M059J (cell line): ENCODE measurements around the gene TMEM202. TPM values are rescaled to one million over a fixed set of nuclear protein-coding genes. Genes with fewer than 3 reads are reported as not detected.
"Not testable (repeated sequence)": the region's sequence is repeated elsewhere in the genome, so short reads cannot be mapped to it uniquely, and the experiment has no call there.

Source experiments
- DNase-seq: peaks from one replicate; pipeline ENCODE4 v3.0.0-alpha.2; 2012; ENCODE audit warnings: low read depth
- total RNA-seq: library from RNA; depleted of rRNA; stranded (reverse); fragments of >200 nt; shearing (Covaris generic); gene quantifications from 2 replicates; pipeline ENCODE4 v1.2.3, GENCODE V29; 2014; rRNA removed

The TMEM202 gene
- total RNA-seq, 1 experiment from 2014 or later: not detected

DNA sequence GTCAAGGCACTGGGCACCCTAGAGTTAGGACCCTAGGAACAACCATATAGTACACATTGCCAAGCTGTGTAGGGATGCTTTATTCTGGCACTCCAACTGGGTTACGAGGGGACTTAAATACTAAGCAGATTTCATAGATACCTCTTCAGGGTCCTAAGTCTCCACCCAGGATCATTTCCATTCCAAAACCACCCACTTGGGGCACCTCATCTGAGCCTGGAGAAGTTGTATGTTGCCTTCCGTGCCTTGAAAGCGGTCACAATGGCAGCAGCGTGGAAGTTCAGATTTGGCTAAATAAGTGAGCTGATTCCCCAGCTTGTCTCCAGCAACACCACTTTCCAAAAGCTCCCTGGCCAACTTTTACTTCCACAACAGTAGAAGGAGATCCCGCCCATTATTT, 4.6 kb downstream of the TMEM202 start:
- no peak for DNase-seq

DNA sequence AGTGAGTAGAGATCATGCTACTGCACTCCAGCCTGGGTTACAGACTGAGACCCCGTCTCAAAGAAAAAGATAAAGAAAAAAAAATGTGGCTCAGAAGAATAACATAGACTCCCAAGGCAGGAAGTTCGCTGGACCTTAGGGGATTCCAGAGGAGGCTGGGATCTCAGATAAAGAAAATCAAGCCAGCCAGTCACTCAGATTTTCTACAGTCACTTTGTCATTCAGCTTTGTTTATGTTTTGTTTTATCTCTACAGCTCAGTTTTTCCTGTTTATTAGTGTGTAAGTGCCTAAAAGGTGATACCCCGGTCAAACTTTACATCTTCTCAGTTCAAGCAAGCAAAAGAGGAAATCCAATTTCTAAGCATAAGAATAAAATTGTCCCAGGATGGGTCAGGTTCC, 6.3 kb downstream of the TMEM202 start:
- no peak for DNase-seq

DNA sequence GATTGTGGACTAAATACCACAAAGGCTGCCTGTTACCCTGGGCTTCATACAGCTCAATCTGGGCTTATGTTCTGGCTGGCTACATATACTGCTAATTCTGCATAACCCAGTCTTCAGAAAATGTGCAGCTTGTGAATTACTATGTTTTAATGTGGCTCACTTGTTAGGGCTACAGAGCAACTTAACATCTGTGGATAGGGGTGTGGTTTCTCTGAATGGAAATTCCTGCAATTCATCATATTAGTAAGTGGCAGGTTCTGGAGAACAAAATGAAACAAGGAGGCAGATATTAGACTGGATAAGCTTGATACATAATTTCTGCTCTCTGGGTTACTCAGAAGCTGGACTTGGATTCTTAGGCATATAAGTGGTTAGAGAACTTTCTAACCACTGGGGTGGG, 6.7 kb downstream of the TMEM202 start:
- no peak for DNase-seq

DNA sequence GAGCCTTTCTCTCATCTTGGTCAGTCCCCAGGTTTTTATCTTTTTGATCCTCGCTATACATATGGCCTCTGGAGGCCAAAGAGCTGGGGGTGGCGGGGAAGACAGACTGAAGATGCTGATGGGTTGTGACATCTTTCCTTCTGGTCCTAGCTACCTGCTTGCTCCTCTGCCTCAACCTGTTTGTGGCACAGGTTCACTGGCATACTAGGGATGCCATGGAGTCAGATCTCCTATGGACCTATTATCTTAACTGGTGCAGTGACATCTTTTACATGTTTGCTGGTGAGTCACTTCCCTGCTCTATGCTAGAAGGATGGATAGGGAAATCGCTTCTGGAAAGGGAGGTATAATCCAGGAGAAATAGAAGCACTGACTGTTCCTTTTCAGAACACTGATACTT, 8.8 kb downstream of the TMEM202 start:
- no peak for DNase-seq

DNA sequence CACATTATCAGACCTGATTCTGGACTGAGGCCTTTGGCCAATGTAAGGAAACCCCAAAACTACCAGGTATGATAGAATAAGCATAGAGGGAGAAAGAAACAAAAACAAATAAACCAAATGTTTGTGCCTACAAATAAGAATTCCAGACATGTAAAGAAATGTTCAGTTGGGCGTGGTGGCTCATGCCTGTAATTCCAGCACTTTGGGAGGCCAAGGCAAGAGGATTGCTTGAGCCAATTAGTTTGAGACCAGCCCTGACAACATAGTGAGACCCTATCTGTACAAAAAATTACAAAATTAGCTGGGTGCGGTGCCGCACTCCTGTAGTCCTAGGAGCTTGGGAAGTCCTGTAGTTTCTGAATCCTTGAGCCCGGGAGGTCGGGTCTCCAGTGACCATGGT, 13.0 kb downstream of the TMEM202 start:
- no peak for DNase-seq

DNA sequence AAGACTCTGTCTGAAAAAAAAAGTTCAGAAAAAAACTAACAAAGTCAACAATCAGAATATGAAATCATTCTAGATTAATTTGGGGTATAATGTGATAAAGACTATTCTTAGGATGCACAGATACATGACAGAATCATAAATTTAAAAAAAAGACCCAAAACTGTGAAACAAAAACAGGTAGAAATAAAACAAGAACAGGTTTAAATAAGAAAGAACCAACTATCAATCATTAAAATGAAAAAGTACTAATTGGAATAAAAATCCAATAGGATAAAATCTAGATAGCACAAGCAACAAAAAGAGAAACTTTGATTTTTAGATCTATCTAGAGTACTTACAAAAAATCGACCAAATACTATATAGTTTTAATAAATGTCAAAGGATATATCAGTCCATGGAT, 13.4 kb downstream of the TMEM202 start:
- DNase-seq: no peak

DNA sequence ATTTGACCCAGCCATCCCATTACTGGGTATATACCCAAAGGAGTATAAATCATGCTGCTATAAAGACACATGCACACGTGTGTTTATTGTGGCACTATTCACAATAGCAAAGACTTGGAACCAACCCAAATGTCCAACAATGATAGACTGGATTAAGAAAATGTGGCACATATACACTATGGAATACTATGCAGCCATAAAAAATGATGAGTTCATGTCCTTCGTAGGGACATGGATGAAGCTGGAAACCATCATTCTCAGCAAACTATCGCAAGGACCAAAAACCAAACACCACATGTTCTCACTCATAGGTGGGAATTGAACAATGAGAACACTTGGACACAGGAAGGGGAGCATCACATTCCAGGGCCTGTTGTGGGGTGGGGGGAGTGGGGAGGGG, 15.2 kb downstream of the TMEM202 start:
- not testable (repeated sequence) for DNase-seq

DNA sequence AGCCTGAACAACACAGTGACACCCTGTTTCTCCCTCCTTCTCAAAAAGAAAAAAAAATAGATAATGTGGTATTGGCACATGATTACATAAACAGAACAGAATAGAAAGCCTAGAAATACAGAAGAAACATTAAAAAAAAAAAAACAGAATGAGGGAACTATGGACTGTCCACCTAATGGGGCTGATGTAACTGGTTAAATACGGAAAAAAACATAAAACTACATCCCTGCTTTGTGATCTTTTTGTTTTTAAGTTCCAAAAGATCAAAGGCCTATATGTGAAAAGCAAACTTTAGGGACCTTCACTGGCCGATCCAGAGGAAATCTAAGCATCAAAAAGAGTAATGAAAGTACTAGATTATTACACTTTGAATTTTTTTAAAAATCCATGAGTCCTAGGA, 17.2 kb downstream of the TMEM202 start:
- no peak for DNase-seq

DNA sequence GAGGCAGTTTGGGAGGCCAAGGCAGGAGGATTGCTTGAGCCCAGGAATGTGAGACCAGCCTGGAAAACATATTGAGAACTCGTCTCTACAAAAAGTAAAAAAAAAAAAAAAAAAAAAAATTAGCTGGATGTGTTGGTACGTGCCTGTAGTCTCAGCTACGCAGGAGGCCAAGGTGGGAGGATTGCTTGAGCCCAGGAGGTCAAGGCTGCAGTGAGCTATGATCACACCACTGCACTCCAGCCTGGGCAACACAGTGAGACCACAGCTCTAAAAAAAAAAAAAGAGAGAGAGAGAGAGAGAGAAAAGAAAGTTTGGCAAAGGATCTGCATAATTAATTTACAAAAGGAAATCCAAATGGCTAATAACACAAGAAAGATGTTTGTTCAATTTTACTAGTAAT, 21.7 kb downstream of the TMEM202 start:
- DNase-seq: not testable (repeated sequence)

DNA sequence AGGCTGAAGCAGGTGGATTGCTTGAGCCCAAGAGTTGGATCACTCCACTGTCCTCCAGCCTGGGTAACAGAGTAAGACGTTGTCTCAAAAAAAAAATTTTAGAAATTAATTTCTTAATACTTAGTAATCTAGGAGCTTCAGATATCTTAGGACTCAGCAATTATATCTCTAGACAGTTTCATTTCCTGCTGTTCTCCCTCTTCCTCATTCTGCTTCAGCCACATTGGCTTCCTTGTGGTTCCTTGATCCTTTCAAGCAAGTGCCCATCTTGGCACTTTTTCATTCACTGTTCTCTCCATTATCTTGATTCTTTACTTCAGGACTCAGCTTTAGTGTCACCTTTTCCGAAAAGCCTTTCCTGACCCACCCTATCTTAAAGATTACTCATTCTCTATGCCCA, 22.5 kb downstream of the TMEM202 start:
- DNase-seq: no peak

DNA sequence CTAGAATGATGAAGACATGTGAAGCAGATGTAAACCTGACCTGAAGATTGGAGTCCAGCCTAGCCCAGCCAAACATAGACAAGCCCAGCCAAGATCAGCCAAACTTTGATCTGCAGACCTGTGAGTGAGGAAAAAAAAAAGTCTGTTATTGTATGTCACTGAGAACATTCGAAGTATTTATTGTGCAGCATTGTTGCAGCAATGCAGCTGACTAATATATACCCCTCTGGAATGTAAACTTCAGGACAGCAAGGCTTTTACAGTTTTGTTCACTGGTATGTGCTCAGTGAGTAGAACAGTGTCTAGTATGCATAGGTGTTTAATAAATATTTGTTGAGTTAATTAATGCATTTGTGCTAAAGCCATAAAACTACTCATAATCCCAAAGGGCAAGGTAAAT, 23.4 kb downstream of the TMEM202 start:
- no peak for DNase-seq

DNA sequence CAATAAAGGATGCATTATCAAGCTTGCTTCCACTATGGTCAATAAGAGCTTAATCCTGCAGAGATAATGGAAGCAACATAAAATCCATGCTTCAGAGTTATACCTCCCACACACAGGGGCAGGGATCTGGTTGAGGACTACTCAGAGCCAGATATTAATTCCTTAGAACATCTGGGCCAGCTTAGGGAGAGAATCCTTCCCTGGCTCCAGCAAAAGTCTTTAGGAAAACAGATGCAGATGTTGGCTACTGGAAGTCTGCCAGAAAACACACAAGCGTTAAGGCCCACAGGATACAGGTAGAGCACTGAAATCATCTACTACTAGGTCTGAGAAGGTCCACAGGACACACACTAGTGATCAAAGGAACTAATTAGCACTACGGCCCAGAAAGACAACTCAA, 25.2 kb downstream of the TMEM202 start:
- DNase-seq: no peak

DNA sequence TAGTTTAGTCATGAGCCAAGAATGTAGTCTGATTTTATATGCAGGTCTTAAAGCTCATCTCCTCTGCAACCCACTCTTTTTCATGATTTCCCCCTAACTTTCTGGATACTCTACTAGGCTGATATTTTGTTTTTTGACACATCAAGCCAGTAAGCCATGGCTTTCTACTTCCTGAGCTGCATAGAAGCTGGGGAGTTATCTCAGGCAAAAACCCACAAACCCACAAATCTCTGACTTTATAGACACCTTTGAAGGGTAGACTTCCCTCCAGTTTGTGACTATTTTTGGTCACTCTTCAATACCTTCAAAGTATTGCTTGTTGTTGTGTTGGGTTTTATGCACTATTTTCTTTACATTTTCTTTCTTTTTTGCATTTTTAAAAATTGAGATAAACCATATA, 28.6 kb downstream of the TMEM202 start:
- DNase-seq: no peak

DNA sequence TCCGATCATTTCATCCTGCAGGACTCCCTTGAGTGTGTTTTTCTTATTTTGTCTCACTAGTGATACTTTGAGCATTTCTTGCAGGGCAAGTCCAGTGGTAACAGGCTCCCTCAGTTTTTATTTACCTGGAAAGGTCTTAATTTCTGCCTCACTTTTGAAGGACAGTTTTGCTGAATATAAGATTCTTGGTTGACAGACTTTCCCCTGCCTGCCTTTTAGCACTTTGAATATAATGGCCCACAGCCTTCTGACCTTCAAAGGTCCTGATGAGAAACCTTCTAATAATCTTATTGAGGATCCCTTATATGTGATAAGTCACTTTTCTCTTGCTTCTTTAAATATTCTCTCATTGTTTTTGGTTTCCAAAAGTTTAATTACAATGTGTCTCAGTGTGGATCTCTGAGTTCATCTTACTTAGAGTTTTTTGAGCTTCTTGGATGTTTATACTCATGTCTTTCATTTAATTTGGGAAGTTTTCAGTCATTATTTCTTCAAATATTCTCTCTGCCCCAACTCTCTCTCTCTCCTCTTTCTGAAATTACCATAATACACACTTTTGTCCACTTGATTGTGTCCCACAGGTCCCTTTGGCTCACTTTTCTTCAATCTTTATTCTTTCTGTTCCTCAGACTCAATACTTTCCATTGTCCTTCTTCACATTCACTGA, 39.7 kb downstream of the TMEM202 start:
- DNase-seq: no peak

DNA sequence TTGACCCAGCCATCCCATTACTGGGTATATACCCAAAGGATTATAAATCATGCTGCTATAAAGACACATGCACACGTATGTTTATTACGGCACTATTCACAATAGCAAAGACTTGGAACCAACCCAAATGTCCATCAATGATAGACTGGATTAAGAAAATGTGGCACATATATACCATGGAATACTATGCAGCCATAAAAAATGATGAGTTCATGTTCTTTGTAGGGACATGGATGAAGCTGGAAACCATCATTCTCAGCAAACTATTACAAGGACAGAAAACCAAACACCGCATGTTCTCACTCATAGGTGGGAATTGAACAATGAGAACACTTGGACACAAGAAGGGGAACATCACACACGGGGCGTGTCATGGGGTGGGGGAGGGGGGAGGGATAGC, 44.7 kb downstream of the TMEM202 start:
- not testable (repeated sequence) for DNase-seq

DNA sequence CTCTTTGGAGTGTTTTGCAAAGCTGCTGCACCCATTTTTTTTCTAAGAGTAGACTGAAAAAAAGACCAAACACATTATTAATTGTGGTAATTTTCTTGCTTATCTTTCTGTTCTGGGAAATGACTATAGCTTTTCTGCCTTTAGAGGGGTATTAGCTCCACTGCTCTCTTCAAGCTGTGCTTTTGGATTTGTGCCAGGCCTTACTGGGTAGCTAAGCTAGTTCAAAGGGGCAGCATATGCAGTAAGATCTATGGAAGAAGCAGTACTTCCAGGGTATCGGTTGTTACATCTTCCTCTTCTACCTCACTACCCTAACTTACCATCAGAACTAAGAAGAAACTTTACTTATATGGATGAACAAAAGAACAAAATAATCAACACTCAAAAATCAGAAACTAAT, 47.3 kb downstream of the TMEM202 start:
- no peak for DNase-seq

DNA sequence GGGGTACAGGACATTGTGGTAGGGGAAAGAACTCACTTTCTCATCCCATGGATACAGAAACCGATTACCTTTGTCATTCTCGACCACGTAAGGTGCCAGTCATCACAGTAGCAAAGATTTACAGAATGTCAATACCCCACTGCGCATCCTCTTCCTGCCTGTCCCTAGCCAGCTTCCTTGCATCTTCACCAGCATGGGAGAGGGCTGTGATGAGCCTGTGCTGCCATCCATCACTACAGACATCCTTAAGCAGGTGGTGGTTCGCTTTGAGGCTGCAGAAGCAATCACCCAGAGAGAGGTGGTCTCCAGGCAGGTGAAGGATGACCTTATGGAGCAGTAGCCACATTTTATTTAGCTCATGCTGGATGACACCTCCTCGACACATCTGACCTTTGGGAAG, 52.7 kb downstream of the TMEM202 start:
- DNase-seq: no peak

DNA sequence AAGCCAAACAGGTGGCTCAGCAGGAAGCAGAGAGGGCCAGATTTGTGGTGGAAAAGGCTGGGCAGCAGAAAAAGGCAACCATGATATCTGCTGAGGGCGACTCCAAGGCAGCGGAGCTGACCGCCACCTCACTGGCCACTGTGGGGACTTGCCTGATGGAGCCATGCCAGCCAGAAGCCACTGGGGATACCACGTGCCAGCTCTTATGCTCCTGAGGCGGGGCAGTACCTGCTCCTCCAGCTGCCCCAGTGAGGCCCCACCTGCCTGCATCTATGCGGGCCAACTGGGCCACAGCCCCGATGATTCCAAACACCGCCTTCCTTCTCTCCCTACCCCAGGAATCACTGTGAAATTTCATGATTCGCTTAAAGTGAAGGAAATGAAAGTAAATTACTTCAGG, 53.1 kb downstream of the TMEM202 start:
- DNase-seq: peak; percentile 8

DNA sequence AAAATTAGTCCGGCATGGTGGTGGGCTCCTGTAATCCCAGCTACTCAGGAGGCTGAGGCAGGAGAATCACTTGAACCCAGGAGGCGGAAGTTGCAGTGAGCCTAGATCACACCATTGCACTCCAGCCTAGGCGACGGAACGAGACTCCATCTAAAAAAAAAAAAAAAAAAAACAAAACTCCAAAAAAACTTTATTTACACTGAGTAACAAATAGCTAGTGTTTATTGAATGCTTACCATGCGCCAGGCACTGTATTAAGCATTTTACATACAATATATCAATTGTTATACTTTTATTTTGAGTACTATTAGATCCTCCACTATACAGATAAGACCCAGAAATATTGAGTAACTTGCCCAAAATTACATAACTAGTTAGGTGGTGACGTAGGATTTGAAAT, 58.6 kb downstream of the TMEM202 start:
- no peak for DNase-seq

Other genes starting within 250 kb of the TMEM202 start
- gene GRAMD2A, start 200.5 kb upstream of the TMEM202 start, total RNA-seq: 0.34 and 0.44 TPM in 2 replicates
- 2,564 and 2,981 TPM in 2 replicates for gene PKM, start 167.1 kb upstream of the TMEM202 start, total RNA-seq
- gene PARP6, start 125.8 kb upstream of the TMEM202 start, total RNA-seq: 34.6 and 38.7 TPM in 2 replicates
- gene CELF6, start 78.1 kb upstream of the TMEM202 start, total RNA-seq: not detected in 2 replicates
- 114 and 116 TPM in 2 replicates for gene HEXA, start 22.3 kb upstream of the TMEM202 start, total RNA-seq
- 25.0 and 31.6 TPM in 2 replicates for gene ARIH1, start 76.0 kb downstream of the TMEM202 start, total RNA-seq